Measurements from ENCODE around the gene SETD2.

- TF ChIP-seq CTCF (IDR thresholded peaks at IDR 0.05) (no peak), POLR2A (IDR thresholded peaks at IDR 0.05) (no peak), POLR2AphosphoS5 (IDR thresholded peaks at IDR 0.05) (no peak)
Observed at GRCh38 chr3:47151836-47152235, 12.1 kb downstream of the SETD2 start.
